Ishikawa (cell line): Measurements from ENCODE around the gene CNTN1.

Experiments used
- CEBPB ChIP-seq: IDR thresholded peaks from 2 replicates; pipeline ENCODE4 v1.6.1; 2012
- CREB1 ChIP-seq: IDR thresholded peaks from 2 replicates; pipeline ENCODE4 v1.6.1; 2012; ENCODE audit warnings: low read depth
- EGR1 ChIP-seq: IDR thresholded peaks from 2 replicates; pipeline ENCODE4 v1.6.1; 2012
- EP300 ChIP-seq: IDR thresholded peaks from 2 replicates; pipeline ENCODE4 v1.6.1; 2012; ENCODE audit warnings: borderline replicate concordance
- FOXM1 ChIP-seq: IDR thresholded peaks from 2 replicates; pipeline ENCODE4 v1.6.1; 2012; ENCODE audit warnings: low read depth, borderline replicate concordance
- NFIC ChIP-seq: IDR thresholded peaks from 2 replicates; pipeline ENCODE4 v1.6.1; 2012
- RAD21 ChIP-seq: IDR thresholded peaks from 2 replicates; pipeline ENCODE4 v1.6.1; 2012; ENCODE audit warnings: low read depth
- TAF1 ChIP-seq: IDR thresholded peaks from 2 replicates; pipeline ENCODE4 v1.6.1; 2012; ENCODE audit warnings: low read depth, mild to moderate bottlenecking
- TCF12 ChIP-seq: IDR thresholded peaks from 2 replicates; pipeline ENCODE4 v1.6.1; 2012; ENCODE audit warnings: low read depth
- TEAD4 ChIP-seq: IDR thresholded peaks from 2 replicates; pipeline ENCODE4 v1.6.1; 2012
- YY1 ChIP-seq: IDR thresholded peaks from 2 replicates; pipeline ENCODE4 v1.6.1; 2012; ENCODE audit warnings: low read depth
- ZBTB7A ChIP-seq: IDR thresholded peaks from 2 replicates; pipeline ENCODE4 v1.6.1; 2012; ENCODE audit warnings: low read depth
- TF ChIP-seq, protein P1 (sequence below): IDR thresholded peaks from 2 replicates; pipeline ENCODE4 v1.6.1; 2012
- TF ChIP-seq, protein P2 (sequence below): IDR thresholded peaks from 2 replicates; pipeline ENCODE4 v1.6.1; 2012; ENCODE audit warnings: low read depth, mild to moderate bottlenecking
- TF ChIP-seq, protein P3 (sequence below): IDR thresholded peaks from 2 replicates; pipeline ENCODE4 v1.6.1; 2012

The CNTN1 gene

DNA sequence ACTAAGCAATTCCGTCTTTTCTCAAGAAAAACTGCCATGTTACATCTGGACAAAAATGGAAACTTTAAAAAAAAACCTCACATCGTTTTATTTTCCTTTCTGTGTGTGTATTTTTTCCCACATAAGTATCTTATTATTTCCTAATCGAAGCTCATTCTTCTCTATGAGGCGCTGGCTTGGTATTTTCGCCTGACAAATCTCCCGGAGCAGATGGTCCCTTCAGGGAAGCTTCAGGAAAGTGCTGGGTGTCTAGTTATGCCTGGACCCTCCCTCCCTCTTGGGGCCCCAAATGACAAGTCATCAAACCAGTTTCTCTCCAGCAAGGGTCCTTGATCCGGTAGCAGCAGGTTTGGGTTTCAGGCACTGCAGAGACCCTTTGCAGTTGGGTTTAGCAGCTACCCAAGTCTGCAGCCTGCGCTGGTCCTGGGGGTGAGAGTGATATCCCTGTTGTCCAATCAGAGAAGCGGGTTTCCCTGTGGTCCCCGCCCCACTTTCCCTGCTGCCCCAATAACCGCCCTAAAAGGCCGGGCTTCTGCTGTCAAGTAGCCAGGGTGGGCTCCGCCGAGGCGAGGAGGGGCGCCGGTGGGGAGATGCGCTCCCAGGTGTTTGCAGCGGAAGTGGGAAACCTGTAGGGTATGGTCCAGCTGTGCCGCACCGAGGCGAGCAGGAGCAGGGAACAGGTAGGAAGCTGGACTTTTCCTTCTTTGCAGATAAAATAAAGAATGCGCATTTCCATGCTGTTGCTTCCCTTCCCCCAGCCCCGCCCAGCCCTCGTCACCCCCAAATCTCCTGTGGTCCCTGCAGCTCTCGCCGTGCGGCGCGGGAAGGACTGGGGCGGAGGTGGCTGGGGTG is at the start of gene CNTN1:
Gene CNTN1 (plus strand): TSS at position 527 of the 852 bp plus-strand sequence.
- no peak for TF ChIP-seq YY1
- TF ChIP-seq, protein P1, sequence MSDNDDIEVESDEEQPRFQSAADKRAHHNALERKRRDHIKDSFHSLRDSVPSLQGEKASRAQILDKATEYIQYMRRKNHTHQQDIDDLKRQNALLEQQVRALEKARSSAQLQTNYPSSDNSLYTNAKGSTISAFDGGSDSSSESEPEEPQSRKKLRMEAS: 0 out of 2 replicates have a peak, but pooled peaks have one; percentile 9
- TF ChIP-seq EP300: no peak
- TF ChIP-seq TAF1: no peak
- no peak for TF ChIP-seq FOXM1
- TF ChIP-seq ZBTB7A: peak; percentile 87
- no peak for TF ChIP-seq TCF12
- no peak for TF ChIP-seq CEBPB
- TF ChIP-seq NFIC: no peak

DNA sequence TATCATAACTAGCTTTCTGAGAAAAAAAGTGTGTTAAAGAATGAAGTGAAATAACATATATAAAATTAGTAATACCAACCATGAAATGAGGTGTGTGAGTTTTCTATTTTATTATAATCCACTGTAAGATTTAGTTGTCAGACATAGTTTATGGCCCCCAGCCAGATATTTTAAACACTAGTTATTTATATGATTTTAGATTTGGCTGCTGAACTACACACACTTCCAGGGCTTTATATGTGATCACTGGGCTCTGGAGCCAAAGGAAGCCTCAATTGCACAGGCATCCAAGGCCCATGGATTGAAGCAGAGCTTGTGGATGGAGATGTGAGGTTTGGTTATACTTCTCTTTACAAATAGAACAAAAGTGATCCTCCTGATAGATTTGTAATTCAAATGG is 48.7 kb upstream of the CNTN1 start:
- no peak for TF ChIP-seq ZBTB7A
- TF ChIP-seq CEBPB: no peak
- TF ChIP-seq TEAD4: no peak
- TF ChIP-seq, protein P2, sequence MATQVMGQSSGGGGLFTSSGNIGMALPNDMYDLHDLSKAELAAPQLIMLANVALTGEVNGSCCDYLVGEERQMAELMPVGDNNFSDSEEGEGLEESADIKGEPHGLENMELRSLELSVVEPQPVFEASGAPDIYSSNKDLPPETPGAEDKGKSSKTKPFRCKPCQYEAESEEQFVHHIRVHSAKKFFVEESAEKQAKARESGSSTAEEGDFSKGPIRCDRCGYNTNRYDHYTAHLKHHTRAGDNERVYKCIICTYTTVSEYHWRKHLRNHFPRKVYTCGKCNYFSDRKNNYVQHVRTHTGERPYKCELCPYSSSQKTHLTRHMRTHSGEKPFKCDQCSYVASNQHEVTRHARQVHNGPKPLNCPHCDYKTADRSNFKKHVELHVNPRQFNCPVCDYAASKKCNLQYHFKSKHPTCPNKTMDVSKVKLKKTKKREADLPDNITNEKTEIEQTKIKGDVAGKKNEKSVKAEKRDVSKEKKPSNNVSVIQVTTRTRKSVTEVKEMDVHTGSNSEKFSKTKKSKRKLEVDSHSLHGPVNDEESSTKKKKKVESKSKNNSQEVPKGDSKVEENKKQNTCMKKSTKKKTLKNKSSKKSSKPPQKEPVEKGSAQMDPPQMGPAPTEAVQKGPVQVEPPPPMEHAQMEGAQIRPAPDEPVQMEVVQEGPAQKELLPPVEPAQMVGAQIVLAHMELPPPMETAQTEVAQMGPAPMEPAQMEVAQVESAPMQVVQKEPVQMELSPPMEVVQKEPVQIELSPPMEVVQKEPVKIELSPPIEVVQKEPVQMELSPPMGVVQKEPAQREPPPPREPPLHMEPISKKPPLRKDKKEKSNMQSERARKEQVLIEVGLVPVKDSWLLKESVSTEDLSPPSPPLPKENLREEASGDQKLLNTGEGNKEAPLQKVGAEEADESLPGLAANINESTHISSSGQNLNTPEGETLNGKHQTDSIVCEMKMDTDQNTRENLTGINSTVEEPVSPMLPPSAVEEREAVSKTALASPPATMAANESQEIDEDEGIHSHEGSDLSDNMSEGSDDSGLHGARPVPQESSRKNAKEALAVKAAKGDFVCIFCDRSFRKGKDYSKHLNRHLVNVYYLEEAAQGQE: no peak
- no peak for TF ChIP-seq EGR1
- no peak for TF ChIP-seq TCF12
- TF ChIP-seq, protein P1: no peak
- no peak for TF ChIP-seq TAF1
- TF ChIP-seq, protein P3, sequence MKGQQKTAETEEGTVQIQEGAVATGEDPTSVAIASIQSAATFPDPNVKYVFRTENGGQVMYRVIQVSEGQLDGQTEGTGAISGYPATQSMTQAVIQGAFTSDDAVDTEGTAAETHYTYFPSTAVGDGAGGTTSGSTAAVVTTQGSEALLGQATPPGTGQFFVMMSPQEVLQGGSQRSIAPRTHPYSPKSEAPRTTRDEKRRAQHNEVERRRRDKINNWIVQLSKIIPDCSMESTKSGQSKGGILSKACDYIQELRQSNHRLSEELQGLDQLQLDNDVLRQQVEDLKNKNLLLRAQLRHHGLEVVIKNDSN: no peak
- TF ChIP-seq RAD21: no peak
- TF ChIP-seq CREB1: no peak
- TF ChIP-seq YY1: no peak
- no peak for TF ChIP-seq EP300
- TF ChIP-seq FOXM1: no peak

DNA sequence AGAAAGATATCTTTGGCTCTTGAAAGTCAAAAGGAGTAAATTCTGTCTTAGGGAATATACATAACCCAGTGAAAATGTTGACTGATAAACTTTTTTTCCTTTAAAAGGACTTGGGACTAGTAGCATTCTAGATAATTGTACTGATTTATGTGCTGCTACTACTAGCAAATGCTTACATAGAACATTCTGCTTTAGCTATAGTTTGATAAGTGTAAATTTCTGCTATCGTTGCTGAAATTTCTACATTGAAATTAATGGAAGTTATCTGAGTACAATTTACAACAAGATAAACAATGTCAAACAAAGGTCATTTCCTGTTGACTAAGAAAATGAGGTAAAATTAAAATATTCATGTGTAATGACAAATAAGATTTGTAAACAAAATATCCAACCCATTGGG is 48.3 kb upstream of the CNTN1 start:
- TF ChIP-seq CREB1: no peak
- no peak for TF ChIP-seq EP300
- TF ChIP-seq ZBTB7A: no peak
- TF ChIP-seq TCF12: no peak
- no peak for TF ChIP-seq FOXM1
- TF ChIP-seq RAD21: no peak
- TF ChIP-seq YY1: no peak
- TF ChIP-seq, protein P1: no peak
- TF ChIP-seq, protein P3: no peak
- TF ChIP-seq, protein P2: no peak
- no peak for TF ChIP-seq NFIC
- TF ChIP-seq TAF1: no peak

DNA sequence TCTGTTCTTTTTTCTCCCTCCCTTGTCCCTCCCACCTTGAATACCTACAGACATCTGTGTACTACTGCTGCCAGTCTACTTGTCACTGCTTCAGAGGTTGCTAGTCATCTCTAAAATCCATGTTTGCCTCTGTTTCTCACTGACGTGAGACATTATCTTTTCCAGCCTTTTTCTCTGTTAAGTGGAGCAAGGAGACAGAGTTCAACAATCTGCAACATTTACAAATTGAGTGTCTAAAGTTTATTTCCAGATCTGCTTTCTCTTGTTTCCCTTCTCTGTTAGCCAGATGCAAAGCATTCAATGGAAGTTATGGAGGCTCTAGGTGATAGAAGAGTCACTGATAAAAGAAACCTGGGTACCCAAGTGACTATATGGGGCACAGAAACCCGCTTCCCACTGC is 47.5 kb upstream of the CNTN1 start:
- TF ChIP-seq, protein P2: no peak
- TF ChIP-seq TEAD4 (no peak), YY1 (no peak), TAF1 (no peak)
- TF ChIP-seq, protein P1: no peak
